Caco-2 (cell line): ENCODE measurements around the gene IDH3B. TPM values are rescaled to one million over a fixed set of nuclear protein-coding genes. Genes with fewer than 3 reads are reported as not detected.

Source experiments
- BruUV-seq: library from RNA; stranded (reverse); fragments of 400-500 nt; replicated peaks from 2 replicates; lab custom pipeline; 2021; lab: Mats Ljungman, UMichigan
- CTCF ChIA-PET: fragments of 300-600 bp; sonication (Branson Sonifier 250); formaldehyde crosslinking; loops from one replicate; lab custom pipeline; 2022; ENCODE audit warnings: antibody characterized with exemption; lab: Charles Lee
- POLR2A ChIA-PET: fragments of 300-600 bp; sonication (Branson Sonifier 250); formaldehyde crosslinking; loops from one replicate; lab custom pipeline; 2022; ENCODE audit warnings: antibody characterized with exemption; lab: Charles Lee
- DNase-seq, 2 experiments: peaks; one replicate each; pipeline versions ENCODE4 v3.0.0 to v3.0.0-alpha.2; 2020 to 2022
- H3K27me3 ChIP-seq: replicated peaks from 2 replicates; pipeline ENCODE4 v1.6.0; 2011; ENCODE audit warnings: low read length; ENCODE audit not compliant: control insufficient read depth, insufficient read depth
- H3K36me3 ChIP-seq: 2 replicates; pipeline ENCODE4 v1.5.1; 2011; ENCODE audit warnings: low read length; ENCODE audit not compliant: control insufficient read depth, insufficient read depth
- H3K4me1 ChIP-seq: fragments of 250-450 bp; sonication (Bioruptor Pico); 2 replicates; pipeline ENCODE4 v1.5.1; 2020; ENCODE audit warnings: mild to moderate bottlenecking
- H3K4me3 ChIP-seq: 2 replicates; pipeline ENCODE4 v1.5.1; 2011; ENCODE audit warnings: low read depth, mild to moderate bottlenecking, control low read depth, low read length
- H3K9me3 ChIP-seq: fragments of 250-450 bp; sonication (Bioruptor Pico); 2 replicates; pipeline ENCODE4 v1.5.1; 2020; ENCODE audit warnings: mild to moderate bottlenecking, moderate library complexity
- H3K27ac Mint-ChIP-seq: one replicate; pipeline ENCODE4 v1.8.0; 2022; ENCODE audit warnings: mixed read lengths; ENCODE audit not compliant: unreplicated experiment
- H3K27me3 Mint-ChIP-seq: one replicate; pipeline ENCODE4 v1.8.0; 2022; ENCODE audit warnings: mixed read lengths; ENCODE audit not compliant: insufficient read depth, unreplicated experiment
- H3K36me3 Mint-ChIP-seq: one replicate; pipeline ENCODE4 v1.8.0; 2022; ENCODE audit warnings: mild to moderate bottlenecking, mixed read lengths; ENCODE audit not compliant: insufficient read depth, unreplicated experiment
- H3K4me1 Mint-ChIP-seq: one replicate; pipeline ENCODE4 v1.8.0; 2022; ENCODE audit warnings: low read depth, mixed read lengths; ENCODE audit not compliant: unreplicated experiment
- H3K4me3 Mint-ChIP-seq: one replicate; pipeline ENCODE4 v1.8.0; 2022; ENCODE audit warnings: mild to moderate bottlenecking, moderate library complexity, mixed read lengths; ENCODE audit not compliant: unreplicated experiment
- H3K9me3 Mint-ChIP-seq: one replicate; pipeline ENCODE4 v1.8.0; 2022; ENCODE audit warnings: mixed read lengths; ENCODE audit not compliant: unreplicated experiment
- CTCF ChIP-seq, 2 experiments: fragments of 200-600 bp in 1 of 2; IDR thresholded peaks; 1 replicate in 1 of 2; 2 replicates in 1 of 2; pipeline versions ENCODE4 v1.5.1 to v1.8.0; 2011 to 2022; ENCODE audit warnings: antibody characterized with exemption in 1 of 2, control low read depth in 1 of 2, inconsistent platforms in 1 of 2, low read depth in 1 of 2, low read length in 1 of 2, mild to moderate bottlenecking in 1 of 2, moderate library complexity in 1 of 2; ENCODE audit not compliant: insufficient read depth in 1 of 2, severe bottlenecking in 1 of 2, unreplicated experiment in 1 of 2
- intact Hi-C: fragments of 100-400 bp; cut with micrococcal nuclease; formaldehyde crosslinking; loops from one replicate; pipeline ENCODE4 v1.10.0; 2022; ENCODE audit not compliant: unreplicated experiment
- total RNA-seq: library from RNA; stranded (reverse); gene quantifications from 2 replicates; pipeline ENCODE4 v1.2.3, GENCODE V29; 2022

The IDH3B gene
- total RNA-seq, 1 experiment from 2014 or later = 137 TPM

DNA sequence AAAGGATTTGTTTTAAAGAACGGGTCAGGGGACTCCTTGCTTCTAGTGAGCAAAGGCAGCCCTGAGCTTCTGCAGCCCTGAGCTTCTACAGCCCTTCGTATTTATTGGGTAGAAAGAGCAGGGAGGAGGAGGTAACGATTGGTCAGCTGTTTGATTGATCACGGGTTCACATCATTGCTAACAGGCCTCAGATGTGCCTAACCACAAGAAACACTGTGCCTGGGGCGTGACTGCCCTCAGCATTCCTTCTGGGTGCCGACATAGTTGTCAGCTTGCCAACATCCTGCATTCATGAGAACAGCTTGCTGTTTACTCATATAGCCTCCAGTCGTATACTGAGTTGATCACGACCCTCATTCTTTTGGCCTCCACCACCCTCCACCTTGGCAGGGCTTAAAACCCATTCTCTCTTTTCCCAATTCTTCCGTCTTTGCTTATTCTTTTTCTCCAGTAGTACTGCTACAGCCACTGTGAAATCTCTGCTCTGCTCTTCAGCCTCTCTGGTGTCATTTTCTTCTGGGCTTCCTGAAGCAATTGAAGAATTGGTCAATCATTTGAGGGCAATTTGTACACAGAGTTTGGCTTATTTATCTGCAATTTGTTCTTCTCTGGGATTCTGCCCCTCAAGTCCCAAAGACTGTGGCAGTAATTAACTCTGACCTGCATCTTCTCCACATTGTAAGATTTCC is 37.0 kb downstream of the IDH3B start:
- Mint-ChIP-seq H3K9me3 (no peaks in the 10 kb centered on the region), H3K36me3 (no peaks in the 10 kb centered on the region), H3K4me1 (no peaks in the 10 kb centered on the region), H3K27me3 (peaks cover 9% of the 10 kb centered on the region), H3K4me3 (no peak overlapping the region), H3K27ac (no peak overlapping the region)
- ChIA-PET POLR2A (no interaction called here), CTCF (no interaction called here)
- BruUV-seq = no TSS peak
- DNase-seq = no peak
- no peak for TF ChIP-seq CTCF (IDR thresholded peaks at IDR 0.05; ENCODE audit: insufficient read depth in 1 of 2, low read depth in 1 of 2, low read length in 1 of 2, severe bottlenecking in 1 of 2, unreplicated experiment in 1 of 2)
- no peak overlapping the region for H3K4me3 ChIP-seq
- intact Hi-C loops = no loop called here
- no peaks in the 10 kb centered on the region; the same call in none of the 2 replicates for H3K9me3 ChIP-seq
- H3K27me3 ChIP-seq = no peaks in the 10 kb centered on the region
- no peaks in the 10 kb centered on the region for H3K36me3 ChIP-seq
- no peaks in the 10 kb centered on the region for H3K4me1 ChIP-seq

- H3K27me3 Mint-ChIP-seq = peaks cover 4% of the 10 kb centered on the region
- H3K4me3 Mint-ChIP-seq = no peak overlapping the region
- no TSS peak for BruUV-seq
Measured at GRCh38 chr20:2625062-2625461, 39.0 kb downstream of the IDH3B start.

GRCh38 chr20:2624190-2624589 is 39.8 kb downstream of the IDH3B start:
- Histone ChIP-seq H3K36me3 (no peaks in the 10 kb centered on the region), H3K27me3 (no peaks in the 10 kb centered on the region), H3K4me3 (no peak overlapping the region), H3K9me3 (no peaks in the 10 kb centered on the region; the same call in none of the 2 replicates), H3K4me1 (0 out of 2 replicates have a peak, but pooled peaks cover 5% of the 10 kb centered on the region)
- DNase-seq = no peak
- H3K9me3 Mint-ChIP-seq = no peaks in the 10 kb centered on the region
- H3K27me3 Mint-ChIP-seq = peaks cover 4% of the 10 kb centered on the region
- no peak overlapping the region for H3K4me3 Mint-ChIP-seq
- intact Hi-C loops = no loop called here
- POLR2A ChIA-PET = no interaction called here
- no TSS peak for BruUV-seq
- no peaks in the 10 kb centered on the region for H3K36me3 Mint-ChIP-seq
- H3K4me1 Mint-ChIP-seq = no peaks in the 10 kb centered on the region
- TF ChIP-seq CTCF (IDR thresholded peaks at IDR 0.05; ENCODE audit: insufficient read depth in 1 of 2, low read depth in 1 of 2, low read length in 1 of 2, severe bottlenecking in 1 of 2, unreplicated experiment in 1 of 2) = no peak
- no peak overlapping the region for H3K27ac Mint-ChIP-seq
- CTCF ChIA-PET = no interaction called here

More at GRCh38 chr20:2625062-2625461, 39.0 kb downstream of the IDH3B start:
- no peaks in the 10 kb centered on the region; the same call in none of the 2 replicates for H3K9me3 ChIP-seq
- no peak overlapping the region for H3K27ac Mint-ChIP-seq
- no peaks in the 10 kb centered on the region for H3K9me3 Mint-ChIP-seq
- POLR2A ChIA-PET = no interaction called here
- TF ChIP-seq CTCF (IDR thresholded peaks at IDR 0.05; ENCODE audit: insufficient read depth in 1 of 2, low read depth in 1 of 2, low read length in 1 of 2, severe bottlenecking in 1 of 2, unreplicated experiment in 1 of 2) = no peak
- no peaks in the 10 kb centered on the region for H3K27me3 ChIP-seq
- no peak overlapping the region for H3K4me3 ChIP-seq
- DNase-seq = no peak
- H3K4me1 ChIP-seq = 0 out of 2 replicates have a peak, but pooled peaks cover 5% of the 10 kb centered on the region
- no peaks in the 10 kb centered on the region for H3K4me1 Mint-ChIP-seq
- intact Hi-C loops = no loop called here
- no peaks in the 10 kb centered on the region for H3K36me3 Mint-ChIP-seq
- CTCF ChIA-PET = no interaction called here
- H3K36me3 ChIP-seq = no peaks in the 10 kb centered on the region
